Hepatic stellate cell (primary cell): Measurements from ENCODE around the gene ERGIC3.

ENCODE experiments used
- DNase-seq: peaks from one replicate; pipeline ENCODE4 v3.0.0; 2011; ENCODE audit warnings: low spot score

Gene ERGIC3

GRCh38 chr20:35598899-35599775 lies 57.3 kb downstream of the ERGIC3 start:
- DNase-seq = no peak

GRCh38 chr20:35599776-35600120 lies 57.9 kb downstream of the ERGIC3 start:
- DNase-seq = no peak

- no peak for DNase-seq
Measured at GRCh38 chr20:35600176-35600992, 58.5 kb downstream of the ERGIC3 start.

- peak; percentile 77 for DNase-seq
Measured at GRCh38 chr20:35600993-35601973, 59.4 kb downstream of the ERGIC3 start.

GRCh38 chr20:35601990-35602389 lies 60.1 kb downstream of the ERGIC3 start:
- no peak for DNase-seq

GRCh38 chr20:35602851-35603495 lies 61.1 kb downstream of the ERGIC3 start:
- DNase-seq = no peak

GRCh38 chr20:35603695-35604448 lies 62.0 kb downstream of the ERGIC3 start:
- no peak for DNase-seq

GRCh38 chr20:35604449-35604747 lies 62.5 kb downstream of the ERGIC3 start:
- DNase-seq = no peak

- DNase-seq = no peak
Measured at GRCh38 chr20:35606127-35606526, 64.2 kb downstream of the ERGIC3 start.
